IPS DF 19.7 (cell line): Measurements from ENCODE around the gene NTRK2.

ENCODE experiments used
- DNase-seq: peaks from one replicate; pipeline ENCODE4 v3.0.0-alpha.2; 2013; ENCODE audit warnings: low read depth, low spot score

Gene NTRK2

GRCh38 chr9:84817038-84817437, 147.5 kb downstream of the NTRK2 start:
- no peak for DNase-seq

- no peak for DNase-seq
Observed at GRCh38 chr9:84818791-84819190, 149.3 kb downstream of the NTRK2 start.

DNA sequence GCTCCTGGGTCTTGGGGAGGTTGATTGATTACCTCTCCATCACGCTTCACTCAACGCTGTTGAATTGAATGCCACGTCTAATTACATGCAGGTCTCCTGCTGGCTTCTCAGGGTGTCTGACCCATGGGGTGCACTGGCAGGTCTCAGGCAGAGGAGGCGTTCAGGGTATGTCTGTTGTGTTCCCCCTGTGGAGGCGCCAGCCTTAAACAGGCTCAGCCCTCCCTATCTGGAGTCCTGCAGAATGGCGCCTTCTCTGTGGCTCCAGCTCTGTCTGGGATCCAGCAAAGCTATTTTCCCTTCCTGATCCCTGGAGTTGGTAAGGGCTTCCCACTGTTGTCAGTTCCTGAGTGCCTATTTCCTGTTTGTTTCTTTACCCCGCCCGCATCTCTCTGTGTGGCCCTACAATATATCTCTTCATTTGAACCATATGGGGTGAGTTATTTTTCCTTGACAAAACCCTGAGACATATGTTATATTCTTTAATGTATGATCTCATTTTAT, 150.0 kb downstream of the NTRK2 start:
- peak; percentile 12 for DNase-seq

GRCh38 chr9:84821431-84821830, 151.9 kb downstream of the NTRK2 start:
- DNase-seq, result no peak

- DNase-seq, result no peak
Observed at GRCh38 chr9:84822589-84823233, 153.2 kb downstream of the NTRK2 start.

- DNase-seq, result no peak
Observed at GRCh38 chr9:84823421-84824271, 154.1 kb downstream of the NTRK2 start.

GRCh38 chr9:84827216-84827765, 157.8 kb downstream of the NTRK2 start:
- no peak for DNase-seq

DNA sequence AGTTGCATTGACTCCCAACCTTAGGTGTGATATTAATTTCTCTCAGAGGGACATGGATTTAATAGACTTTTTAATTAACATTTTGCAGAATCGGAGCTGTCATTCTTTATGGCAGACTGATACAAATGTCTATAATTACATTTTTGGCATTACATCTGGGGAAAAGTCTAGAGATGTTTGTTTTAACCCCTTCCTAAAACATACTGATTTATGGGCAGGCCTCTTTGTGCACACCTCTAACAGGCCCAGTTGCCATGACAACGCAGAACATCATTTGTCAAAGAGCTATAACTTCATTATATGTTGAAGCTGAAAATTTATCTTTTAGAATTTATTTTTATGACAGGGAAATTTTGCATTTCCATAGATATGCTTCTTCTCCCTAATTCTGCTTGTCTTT, 158.5 kb downstream of the NTRK2 start:
- no peak for DNase-seq

DNA sequence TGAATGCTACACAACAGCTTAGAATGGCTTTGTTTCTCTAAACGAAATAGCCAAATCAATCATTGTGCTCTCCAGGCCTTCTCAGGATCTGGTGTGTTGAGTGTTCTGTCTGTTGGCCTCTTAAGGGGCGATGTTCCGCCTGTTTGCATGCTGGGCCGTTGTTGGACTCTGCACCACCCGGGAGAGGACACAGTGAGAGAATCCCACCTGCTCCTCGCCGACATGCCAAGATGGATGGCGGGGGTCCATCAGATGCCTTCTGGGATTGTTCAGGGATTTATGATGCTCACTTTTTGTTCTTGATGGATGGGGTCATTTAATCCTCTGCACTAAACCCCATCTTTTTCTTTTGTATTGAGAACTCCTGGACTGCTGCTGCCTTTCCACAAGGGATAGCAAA, 159.9 kb downstream of the NTRK2 start:
- no peak for DNase-seq

DNA sequence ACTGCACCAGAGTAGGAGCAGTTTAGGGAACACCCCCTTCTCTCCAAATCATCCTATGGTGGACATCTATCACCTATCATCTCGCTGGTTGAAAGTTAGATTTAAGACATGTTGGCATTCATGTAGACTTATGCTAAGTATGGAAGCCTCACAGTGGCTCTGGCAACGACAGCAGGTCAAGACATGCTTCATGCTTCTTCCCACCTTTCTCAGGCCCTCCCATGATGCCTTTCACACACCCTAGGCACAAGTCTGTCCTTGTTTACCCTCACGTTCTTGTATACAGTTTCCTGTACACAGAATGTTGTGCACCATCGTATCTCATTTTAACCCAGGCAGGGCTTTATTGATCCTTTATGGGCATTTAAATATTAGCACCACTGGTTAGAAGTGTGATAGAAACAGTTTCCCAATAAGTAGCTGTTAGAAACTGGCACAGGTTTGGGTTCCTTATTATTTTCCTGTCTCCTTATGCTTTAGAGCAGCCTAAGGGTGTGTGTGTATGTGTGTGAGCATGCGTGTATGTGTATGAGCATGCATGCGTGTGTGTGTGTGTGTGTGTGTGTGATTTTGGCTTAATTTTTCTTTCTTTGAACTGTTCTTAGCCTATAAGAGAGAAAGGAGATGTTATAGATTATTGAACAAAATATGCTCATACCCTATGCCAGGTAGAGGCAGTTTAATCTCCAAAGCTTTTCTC, 160.6 kb downstream of the NTRK2 start:
- DNase-seq, result no peak

DNA sequence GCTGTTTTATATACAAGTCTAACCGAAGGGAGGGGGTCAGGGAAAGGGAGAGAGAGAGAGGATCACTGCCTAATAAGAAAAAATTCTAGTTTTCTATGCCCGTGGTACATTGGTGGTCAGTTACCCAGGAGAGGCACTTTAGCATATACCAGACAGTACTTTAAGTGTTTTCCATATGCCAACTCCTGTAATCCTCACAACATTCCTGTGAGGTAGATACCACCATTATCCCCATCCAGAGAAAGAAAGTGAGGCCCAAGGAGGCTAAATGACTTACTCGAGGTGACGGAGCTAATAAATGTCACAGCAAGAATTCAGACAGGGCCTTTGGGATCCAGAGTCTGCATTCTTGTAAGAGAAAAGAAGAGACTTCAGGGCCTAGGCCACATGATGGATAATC, 161.8 kb downstream of the NTRK2 start:
- no peak for DNase-seq

GRCh38 chr9:84832453-84832852, 162.9 kb downstream of the NTRK2 start:
- no peak for DNase-seq

- DNase-seq, result no peak
Observed at GRCh38 chr9:84834426-84834825, 164.9 kb downstream of the NTRK2 start.

GRCh38 chr9:84835745-84836144, 166.2 kb downstream of the NTRK2 start:
- DNase-seq, result no peak

- no peak for DNase-seq
Observed at GRCh38 chr9:84838879-84839278, 169.3 kb downstream of the NTRK2 start.

DNA sequence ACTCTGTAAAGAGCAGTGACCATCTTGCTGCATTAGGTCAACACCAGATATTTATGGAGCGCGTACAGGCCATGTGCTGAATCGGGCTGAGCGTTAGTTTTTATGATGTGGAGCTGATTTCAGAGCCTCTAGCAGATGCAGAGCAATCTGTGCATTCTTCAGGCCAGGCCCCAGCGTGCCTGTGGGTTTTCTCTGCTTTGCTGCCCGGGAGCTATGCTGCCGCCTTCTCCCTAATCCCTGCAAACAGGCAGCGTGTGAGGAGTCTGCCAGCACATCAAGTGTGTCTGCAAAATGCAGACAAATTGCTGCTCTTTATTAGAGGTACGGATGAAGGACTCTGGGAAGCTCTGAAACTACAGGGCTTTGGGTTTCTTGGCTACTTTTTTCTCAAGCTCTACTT, 170.0 kb downstream of the NTRK2 start:
- no peak for DNase-seq

GRCh38 chr9:84841931-84842330, 172.4 kb downstream of the NTRK2 start:
- no peak for DNase-seq

GRCh38 chr9:84843175-84843824, 173.8 kb downstream of the NTRK2 start:
- no peak for DNase-seq

DNA sequence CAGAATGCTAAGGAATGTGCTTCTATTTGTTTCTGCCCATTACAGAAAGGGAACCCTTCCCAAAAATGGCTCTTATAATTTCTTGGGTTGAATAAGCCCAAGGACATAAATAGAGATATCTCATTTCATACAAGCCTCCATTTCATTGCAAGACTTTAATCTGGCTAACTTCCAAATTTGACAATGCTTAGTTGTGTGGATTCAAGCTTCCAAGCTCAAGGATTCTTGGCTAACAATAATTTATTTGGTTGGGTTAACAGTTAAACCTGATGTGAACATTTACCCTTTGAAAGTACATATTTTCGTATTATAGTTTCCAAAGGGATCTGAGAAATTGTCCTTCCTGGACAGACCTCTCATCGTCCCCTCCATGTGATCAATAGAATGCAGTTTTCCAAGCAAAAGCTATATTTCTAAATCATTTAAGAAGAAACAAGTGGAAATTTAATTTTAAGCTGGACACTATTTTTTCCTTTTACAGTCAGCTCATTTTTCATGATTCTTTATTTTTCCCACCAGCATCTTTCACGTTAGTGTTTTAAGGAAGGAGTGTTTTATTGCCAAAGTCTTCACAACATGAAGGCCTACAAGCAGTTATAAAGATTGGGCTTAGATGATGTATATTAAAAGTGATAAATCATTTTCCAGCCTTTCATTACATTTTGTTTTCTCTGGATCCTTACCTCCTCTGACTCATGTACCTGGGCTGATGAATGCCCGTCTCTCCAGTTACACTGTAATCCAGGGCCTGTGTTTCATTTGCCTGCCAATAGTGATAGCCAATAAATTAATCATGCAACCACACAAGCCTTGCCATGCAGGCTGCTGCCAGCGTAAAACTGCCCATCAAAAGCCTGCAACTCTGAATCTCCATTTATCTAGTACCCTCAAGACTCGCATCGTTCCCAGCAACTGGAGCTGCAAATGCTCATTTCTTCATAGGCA, 176.7 kb downstream of the NTRK2 start:
- no peak for DNase-seq

- DNase-seq, result no peak
Observed at GRCh38 chr9:84846906-84847305, 177.4 kb downstream of the NTRK2 start.
